Measurements from ENCODE around the gene KCNIP4.

DNA sequence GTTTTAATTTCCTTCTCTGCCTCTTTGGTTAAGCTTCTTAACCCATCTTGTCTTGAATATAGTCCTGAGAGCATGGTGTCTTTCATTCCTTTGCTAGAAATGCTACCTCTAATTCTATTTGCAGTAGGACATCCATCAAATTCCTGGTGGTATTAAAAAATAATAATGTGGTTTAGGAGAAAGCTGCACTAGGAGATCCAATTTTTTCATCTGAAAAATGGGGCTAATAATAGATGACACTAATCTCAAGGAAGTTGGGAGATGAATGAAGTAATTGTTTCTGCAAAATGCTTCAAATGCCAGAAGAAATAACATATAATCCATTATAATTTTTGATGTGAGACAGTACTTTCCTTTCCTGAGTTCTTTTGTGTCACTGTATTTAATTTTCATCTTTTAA is 1053.4 kb downstream of the KCNIP4 start:
- TF ChIP-seq, protein P1, sequence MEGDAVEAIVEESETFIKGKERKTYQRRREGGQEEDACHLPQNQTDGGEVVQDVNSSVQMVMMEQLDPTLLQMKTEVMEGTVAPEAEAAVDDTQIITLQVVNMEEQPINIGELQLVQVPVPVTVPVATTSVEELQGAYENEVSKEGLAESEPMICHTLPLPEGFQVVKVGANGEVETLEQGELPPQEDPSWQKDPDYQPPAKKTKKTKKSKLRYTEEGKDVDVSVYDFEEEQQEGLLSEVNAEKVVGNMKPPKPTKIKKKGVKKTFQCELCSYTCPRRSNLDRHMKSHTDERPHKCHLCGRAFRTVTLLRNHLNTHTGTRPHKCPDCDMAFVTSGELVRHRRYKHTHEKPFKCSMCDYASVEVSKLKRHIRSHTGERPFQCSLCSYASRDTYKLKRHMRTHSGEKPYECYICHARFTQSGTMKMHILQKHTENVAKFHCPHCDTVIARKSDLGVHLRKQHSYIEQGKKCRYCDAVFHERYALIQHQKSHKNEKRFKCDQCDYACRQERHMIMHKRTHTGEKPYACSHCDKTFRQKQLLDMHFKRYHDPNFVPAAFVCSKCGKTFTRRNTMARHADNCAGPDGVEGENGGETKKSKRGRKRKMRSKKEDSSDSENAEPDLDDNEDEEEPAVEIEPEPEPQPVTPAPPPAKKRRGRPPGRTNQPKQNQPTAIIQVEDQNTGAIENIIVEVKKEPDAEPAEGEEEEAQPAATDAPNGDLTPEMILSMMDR (IDR thresholded peaks at IDR 0.05), result no peak
- TF ChIP-seq POLR2AphosphoS5 (IDR thresholded peaks at IDR 0.05), result no peak
